HG03280 (cell line): ENCODE results near the gene SCARF2.
"Not testable (repeated sequence)": the region's sequence is repeated elsewhere in the genome, so short reads cannot be mapped to it uniquely, and the experiment has no call there.

Experiments used
- ATAC-seq: cut with Tn5 transposase; IDR thresholded peaks from one replicate; pipeline ENCODE4 v1.9.1; 2021; ENCODE audit warnings: mild to moderate bottlenecking, moderate library complexity; ENCODE audit not compliant: unreplicated experiment

SCARF2 gene

GRCh38 chr22:20437613-20438426 is at the start of gene SCARF2:
TSS of gene SCARF2 (minus strand) at chr22:20437825. CDS start at chr22:20437754, 71 bp downstream.
- ATAC-seq = no peak

GRCh38 chr22:20486229-20486628 is 48.6 kb upstream of the SCARF2 start:
- ATAC-seq = no peak

- ATAC-seq = no peak
Observed at GRCh38 chr22:20484948-20485683, 47.5 kb upstream of the SCARF2 start.

GRCh38 chr22:20483771-20484170 is 46.1 kb upstream of the SCARF2 start:
- no peak for ATAC-seq

- ATAC-seq = not testable (repeated sequence)
Observed at GRCh38 chr22:20483143-20483506, 45.5 kb upstream of the SCARF2 start.

- no peak for ATAC-seq
Observed at GRCh38 chr22:20479612-20480196, 42.1 kb upstream of the SCARF2 start.

- ATAC-seq = not testable (repeated sequence)
Observed at GRCh38 chr22:20478059-20478458, 40.4 kb upstream of the SCARF2 start.

- ATAC-seq = not testable (repeated sequence)
Observed at GRCh38 chr22:20475569-20475968, 37.9 kb upstream of the SCARF2 start.

- no peak for ATAC-seq
Observed at GRCh38 chr22:20475115-20475436, 37.5 kb upstream of the SCARF2 start.

- no peak for ATAC-seq
Observed at GRCh38 chr22:20472629-20473442, 35.2 kb upstream of the SCARF2 start.

- no peak for ATAC-seq
Observed at GRCh38 chr22:20471126-20471833, 33.7 kb upstream of the SCARF2 start.

GRCh38 chr22:20470525-20470924 is 32.9 kb upstream of the SCARF2 start:
- ATAC-seq = not testable (repeated sequence)

- ATAC-seq = no peak
Observed at GRCh38 chr22:20469110-20469868, 31.7 kb upstream of the SCARF2 start.

GRCh38 chr22:20466659-20467379 is 29.2 kb upstream of the SCARF2 start:
- ATAC-seq = no peak

GRCh38 chr22:20465759-20466077 is 28.1 kb upstream of the SCARF2 start:
- ATAC-seq = no peak

- no peak for ATAC-seq
Observed at GRCh38 chr22:20464912-20465758, 27.5 kb upstream of the SCARF2 start.

GRCh38 chr22:20464096-20464614 is 26.5 kb upstream of the SCARF2 start:
- no peak for ATAC-seq
